ENCODE measurements around the gene CCL28. TPM values are rescaled to one million over a fixed set of nuclear protein-coding genes. Genes with fewer than 3 reads are reported as not detected.

Gene CCL28
- total and polyA plus RNA-seq, 2 experiments from 2014 or later = not detected

- Histone ChIP-seq H3K4me1 (ENCODE audit: low read depth) (peaks cover 3% of the 10 kb centered on the region), H3K4me3 (no peak overlapping the region), H3K9me3 (ENCODE audit: low read depth) (no peaks in the 10 kb centered on the region), H3K36me3 (no peaks in the 10 kb centered on the region), H3K27me3 (no peaks in the 10 kb centered on the region), H3K27ac (no peak overlapping the region)
- no peak for TF ChIP-seq CTCF (IDR thresholded peaks at IDR 0.05; ENCODE audit: low read depth, low read length)
- no peak for DNase-seq (ENCODE audit: low read depth in 1 of 2, low spot score in 1 of 2)
Measured at GRCh38 chr5:43362725-43363435, 49.3 kb downstream of the CCL28 start.

GRCh38 chr5:43358726-43359125 is 53.5 kb downstream of the CCL28 start:
- no peaks in the 10 kb centered on the region for H3K27me3 ChIP-seq
- H3K4me1 ChIP-seq (ENCODE audit: low read depth) = peaks cover 12% of the 10 kb centered on the region
- no peak overlapping the region for H3K27ac ChIP-seq
- H3K36me3 ChIP-seq = no peaks in the 10 kb centered on the region
- TF ChIP-seq CTCF (IDR thresholded peaks at IDR 0.05; ENCODE audit: low read depth, low read length) = no peak
- H3K4me3 ChIP-seq = no peak overlapping the region
- no peaks in the 10 kb centered on the region for H3K9me3 ChIP-seq (ENCODE audit: low read depth)
- DNase-seq (ENCODE audit: low read depth in 1 of 2, low spot score in 1 of 2) = no peak

GRCh38 chr5:43358301-43358700 is 53.9 kb downstream of the CCL28 start:
- no peaks in the 10 kb centered on the region for H3K27me3 ChIP-seq
- H3K36me3 ChIP-seq = no peaks in the 10 kb centered on the region
- peak overlapping the region; percentile 73 for H3K27ac ChIP-seq
- peaks cover 12% of the 10 kb centered on the region for H3K4me1 ChIP-seq (ENCODE audit: low read depth)
- H3K4me3 ChIP-seq = no peak overlapping the region
- H3K9me3 ChIP-seq (ENCODE audit: low read depth) = no peaks in the 10 kb centered on the region
- no peak for DNase-seq (ENCODE audit: low read depth in 1 of 2, low spot score in 1 of 2)
- TF ChIP-seq CTCF (IDR thresholded peaks at IDR 0.05; ENCODE audit: low read depth, low read length) = no peak

- Histone ChIP-seq H3K27me3 (no peaks in the 10 kb centered on the region), H3K4me1 (ENCODE audit: low read depth) (peaks cover 12% of the 10 kb centered on the region), H3K4me3 (no peak overlapping the region), H3K36me3 (no peaks in the 10 kb centered on the region), H3K27ac (peak overlapping the region; percentile 73), H3K9me3 (ENCODE audit: low read depth) (no peaks in the 10 kb centered on the region)
- peak in 1 of 2 donors; percentile 71 for DNase-seq (ENCODE audit: low read depth in 1 of 2, low spot score in 1 of 2)
- no peak for TF ChIP-seq CTCF (IDR thresholded peaks at IDR 0.05; ENCODE audit: low read depth, low read length)
Measured at GRCh38 chr5:43357878-43358281, 54.3 kb downstream of the CCL28 start.

- no peak for TF ChIP-seq CTCF (IDR thresholded peaks at IDR 0.05; ENCODE audit: low read depth, low read length)
- no peaks in the 10 kb centered on the region for H3K27me3 ChIP-seq
- H3K9me3 ChIP-seq (ENCODE audit: low read depth) = no peaks in the 10 kb centered on the region
- H3K27ac ChIP-seq = peak overlapping the region; percentile 73
- H3K4me1 ChIP-seq (ENCODE audit: low read depth) = peaks cover 12% of the 10 kb centered on the region
- no peak overlapping the region for H3K4me3 ChIP-seq
- DNase-seq (ENCODE audit: low read depth in 1 of 2, low spot score in 1 of 2) = no peak
- H3K36me3 ChIP-seq = no peaks in the 10 kb centered on the region
Measured at GRCh38 chr5:43357067-43357466, 55.1 kb downstream of the CCL28 start.
